Activated CD4-positive, CD25-positive, alpha-beta regulatory T cell treated with anti-CD3 and anti-CD28 coated beads, Interleukin-2, amount 50 U/mL, for 24 hours (primary cell): ENCODE measurements around the gene VEZT.

Source experiments
- ATAC-seq, 2 donors: fragments of 150-1000 bp; cut with Tn5 transposase; one replicate each; pipeline ENCODE4 v1.10.0; 2021; ENCODE audit warnings: mild to moderate bottlenecking in 1 of 2, moderate library complexity in 1 of 2

Gene VEZT

DNA sequence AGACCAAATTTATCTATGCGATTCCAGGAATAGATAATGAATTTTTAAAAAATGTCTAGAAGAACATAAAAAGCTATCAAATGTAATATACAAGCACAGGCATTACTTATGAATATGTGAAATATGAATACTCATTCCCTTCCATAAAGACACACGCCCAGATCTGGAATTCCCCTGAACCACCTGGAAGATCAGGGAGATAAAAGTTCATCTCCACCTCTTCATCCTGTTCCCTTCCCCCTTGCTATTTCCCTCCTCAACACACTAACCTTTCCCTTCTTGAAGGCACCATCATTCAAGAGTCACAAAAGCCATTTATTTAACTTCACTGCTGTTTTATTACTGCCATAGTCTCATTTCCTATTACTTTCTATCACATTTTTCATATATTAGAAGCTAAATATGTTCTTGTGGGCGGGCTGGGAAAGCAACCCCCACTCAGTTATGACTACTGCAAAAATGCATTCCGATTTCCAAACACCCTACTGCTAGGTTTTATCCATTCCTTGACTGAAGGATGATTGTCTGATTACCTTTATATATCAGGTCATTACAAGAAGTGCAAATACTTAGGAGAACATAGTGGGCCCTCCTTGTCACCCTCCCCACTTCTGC lies 16.4 kb upstream of the VEZT start:
- ATAC-seq = no peak

DNA sequence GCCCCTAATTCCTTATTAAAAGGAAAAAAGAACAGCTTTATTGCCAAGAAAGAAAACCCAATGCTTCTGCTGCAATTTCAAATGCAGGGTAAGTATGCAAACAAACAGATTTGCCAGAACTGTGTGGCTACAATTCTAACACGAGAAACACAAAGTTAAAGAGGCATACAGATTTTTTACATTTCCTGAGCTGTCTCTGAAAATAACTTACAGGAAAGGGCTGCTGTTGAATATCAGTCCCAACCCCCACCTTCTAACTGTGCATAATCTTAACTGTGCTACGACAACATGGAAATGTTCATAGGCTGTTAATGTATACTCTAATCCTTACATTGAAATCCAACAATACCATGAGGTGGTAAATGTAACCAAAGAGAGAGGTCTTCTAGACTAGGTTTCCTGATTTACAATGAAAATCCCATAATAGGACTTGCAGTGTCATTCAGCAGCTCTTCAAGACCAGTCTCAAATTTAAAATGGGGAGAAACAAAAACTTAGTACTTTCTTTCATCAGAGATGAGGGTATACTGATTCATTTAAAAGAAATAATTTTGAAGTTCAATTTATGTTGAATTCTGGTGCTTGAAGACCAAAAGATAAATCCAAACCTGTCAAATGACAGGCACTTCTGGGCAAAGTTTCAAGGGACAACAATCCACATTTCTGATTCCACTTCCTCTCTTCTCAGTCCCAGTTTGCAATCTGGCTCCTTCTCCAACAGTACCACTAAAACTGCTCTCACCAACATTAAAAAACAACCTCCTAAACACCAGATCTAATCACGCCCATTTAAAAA lies 14.7 kb upstream of the VEZT start:
- no peak for ATAC-seq

DNA sequence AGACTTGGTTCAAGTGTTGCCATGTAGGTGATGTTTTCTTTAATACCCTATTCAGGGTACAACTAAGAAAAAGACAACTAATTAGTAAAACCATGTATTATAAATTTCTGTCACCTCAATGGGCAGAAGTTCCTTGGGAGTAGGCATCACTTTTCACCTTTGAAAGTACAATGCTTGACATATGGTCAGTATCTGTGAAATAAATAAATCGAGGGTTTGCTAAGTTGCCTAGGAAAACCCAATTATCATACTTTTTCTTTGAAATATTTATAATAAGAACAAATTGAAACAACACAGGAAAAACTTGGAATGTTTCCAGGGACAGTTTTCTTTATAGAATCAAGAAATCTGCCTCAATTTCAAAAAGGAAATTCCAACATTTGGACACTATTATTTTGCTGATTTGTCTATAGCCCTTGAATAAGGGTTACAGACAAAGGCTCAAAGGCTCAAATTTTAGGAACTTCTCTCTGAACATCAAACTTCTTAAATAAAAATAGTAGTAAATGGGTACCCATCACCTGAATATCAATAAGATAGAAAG lies 14.0 kb upstream of the VEZT start:
- ATAC-seq = no peak

DNA sequence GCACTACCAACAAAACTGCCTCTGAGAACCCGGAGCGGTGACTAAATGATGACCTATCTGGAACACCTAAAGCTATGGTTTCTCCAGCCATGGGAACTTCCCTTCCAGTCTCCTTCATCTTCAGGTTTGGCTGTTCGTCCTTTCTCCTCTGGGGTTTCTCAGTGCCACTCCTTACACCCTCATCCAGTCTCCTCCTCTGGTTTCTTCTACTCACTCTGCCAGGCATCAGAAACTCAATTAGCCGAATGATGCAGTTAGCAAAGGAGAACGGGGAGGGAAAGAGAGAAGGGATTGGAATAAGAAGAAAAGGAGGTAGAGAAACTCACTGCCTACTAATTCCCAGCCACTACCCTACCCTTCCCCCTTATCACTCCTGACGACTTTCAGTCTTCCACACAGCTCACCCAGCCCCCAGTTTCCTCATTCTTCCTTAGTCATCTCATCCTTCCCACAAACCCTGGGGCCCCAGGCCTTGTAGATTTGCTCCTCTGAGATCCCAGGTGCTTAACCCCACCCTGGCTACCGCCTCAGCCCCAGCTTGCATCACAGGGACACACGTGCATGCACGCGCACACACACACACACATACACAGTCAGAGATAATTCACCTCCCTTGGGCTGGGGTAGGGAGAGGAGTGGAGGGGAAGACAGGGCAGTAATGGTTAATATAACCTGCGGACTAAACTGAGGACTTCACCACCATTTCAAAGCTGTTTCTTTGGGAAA lies 13.3 kb upstream of the VEZT start:
- no peak for ATAC-seq

DNA sequence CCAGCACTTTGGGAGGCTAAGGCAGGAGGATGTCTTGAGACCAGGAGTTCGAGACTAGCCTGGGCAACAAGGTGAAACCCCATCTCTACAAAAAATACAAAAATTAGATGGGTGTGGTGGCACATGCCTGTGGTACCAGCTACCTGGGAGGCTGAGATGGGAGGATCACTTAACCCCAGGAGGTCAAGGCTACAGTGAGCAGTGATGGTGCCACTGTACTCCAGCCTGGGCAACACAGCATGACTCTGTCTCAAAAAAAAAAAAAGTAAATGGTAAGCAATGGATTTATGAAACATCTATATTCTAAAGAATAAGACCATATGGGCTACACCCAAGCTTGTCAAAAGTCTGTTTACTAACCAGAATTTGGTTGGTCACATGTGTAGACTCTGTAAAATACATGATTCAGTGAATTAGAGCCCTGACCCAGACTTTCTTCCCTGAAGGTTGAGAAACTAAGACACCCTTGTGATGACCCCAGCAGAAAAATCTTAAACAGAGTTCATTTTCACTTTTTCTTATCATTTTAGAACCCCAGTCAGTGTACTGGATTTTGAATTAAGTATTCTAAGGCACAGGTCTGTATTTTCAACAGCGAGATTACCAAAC lies 12.5 kb upstream of the VEZT start:
- no peak for ATAC-seq

DNA sequence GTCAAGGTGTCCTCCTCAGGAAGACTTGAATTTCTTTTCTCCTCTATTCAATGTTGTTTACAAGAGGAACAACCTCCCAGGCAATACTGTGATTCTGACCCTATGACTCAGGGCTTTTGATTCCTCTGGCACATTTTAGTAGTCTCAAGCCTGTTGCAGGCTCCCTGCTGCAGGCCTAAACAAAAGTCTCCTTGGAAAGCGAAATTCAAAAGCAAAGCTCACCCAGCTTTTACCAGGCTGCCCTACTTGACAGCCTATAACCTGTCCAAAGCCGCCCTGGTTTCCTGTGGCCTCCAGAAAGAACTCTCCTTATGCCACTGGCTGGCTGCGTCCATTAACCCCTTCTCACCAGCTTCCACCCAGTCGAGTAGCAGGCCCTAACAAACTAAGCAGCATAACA lies 11.9 kb upstream of the VEZT start:
- no peak for ATAC-seq

DNA sequence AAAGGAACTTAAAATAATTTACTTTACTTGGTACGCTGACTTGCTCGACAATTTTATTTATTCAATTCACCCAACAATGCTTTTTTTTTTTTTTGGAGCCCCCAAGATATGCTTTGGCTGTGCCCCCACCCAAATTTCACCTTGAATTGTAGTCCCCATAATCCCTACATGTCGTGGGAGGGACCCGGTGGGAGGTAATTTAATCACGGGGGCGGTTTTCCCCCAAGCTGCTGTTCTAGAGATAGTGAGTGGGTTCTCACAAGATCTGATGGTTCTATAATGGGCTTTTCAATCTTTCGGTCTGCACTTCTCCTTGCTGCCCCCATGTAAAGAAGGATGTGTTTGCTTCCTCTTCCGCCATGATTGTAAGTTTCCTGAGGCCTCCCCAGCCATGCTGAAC lies 10.7 kb upstream of the VEZT start:
- no peak for ATAC-seq

DNA sequence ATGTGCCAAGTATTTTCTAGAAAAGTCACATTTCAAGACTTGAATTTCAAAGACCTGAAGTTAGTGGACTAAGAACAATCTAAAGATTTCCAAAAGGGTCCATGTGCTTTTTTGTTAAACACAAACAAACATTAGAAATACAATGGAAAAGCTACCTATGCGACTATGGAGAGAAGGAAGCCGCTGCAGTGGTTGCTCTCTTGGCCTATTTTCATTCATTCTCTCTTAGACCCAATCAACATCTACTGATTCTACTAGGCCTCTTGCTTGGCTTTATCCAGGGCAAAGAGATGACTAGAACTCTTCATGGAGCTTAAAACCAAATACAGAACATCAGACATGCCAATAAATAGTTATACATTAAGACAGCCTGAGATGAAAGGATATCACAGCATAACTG lies 10.2 kb upstream of the VEZT start:
- no peak for ATAC-seq

DNA sequence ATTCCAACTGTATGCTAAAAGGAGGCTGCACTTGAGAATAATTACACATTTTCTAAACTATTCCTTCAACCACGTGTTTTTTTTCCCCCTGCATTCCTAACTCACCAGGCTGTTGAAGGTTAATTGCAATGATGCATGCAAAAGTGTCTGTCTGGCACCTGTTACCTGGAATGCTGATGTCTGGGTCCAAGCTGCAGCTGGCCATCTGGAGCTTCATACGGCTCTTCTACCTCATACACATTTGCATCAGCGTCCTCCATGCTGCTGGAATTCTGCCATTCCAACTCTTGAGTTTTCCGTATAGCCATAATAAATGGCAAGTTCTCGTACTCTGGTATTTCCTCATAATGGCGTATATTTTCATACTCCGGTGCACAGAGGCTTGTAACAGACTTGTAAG lies 8.9 kb upstream of the VEZT start:
- ATAC-seq = no peak

DNA sequence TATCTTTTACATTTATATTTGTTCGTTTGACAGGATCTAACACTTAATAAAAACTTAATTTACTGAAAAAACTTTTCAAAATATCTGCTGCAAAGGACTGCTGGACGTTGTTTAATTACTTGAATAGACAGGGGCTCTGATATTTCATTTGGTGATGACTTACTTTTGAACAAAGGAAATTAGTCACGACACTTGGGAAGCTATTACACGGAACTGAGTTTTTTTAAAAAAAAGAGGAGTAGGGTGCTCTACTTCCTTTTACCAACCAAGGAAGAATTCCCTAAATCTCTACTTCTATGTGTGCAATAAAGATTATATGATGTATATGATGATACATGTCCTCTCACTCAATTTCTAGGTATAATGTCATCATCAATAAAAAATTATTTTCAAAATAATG lies 5.0 kb upstream of the VEZT start:
- no peak for ATAC-seq

DNA sequence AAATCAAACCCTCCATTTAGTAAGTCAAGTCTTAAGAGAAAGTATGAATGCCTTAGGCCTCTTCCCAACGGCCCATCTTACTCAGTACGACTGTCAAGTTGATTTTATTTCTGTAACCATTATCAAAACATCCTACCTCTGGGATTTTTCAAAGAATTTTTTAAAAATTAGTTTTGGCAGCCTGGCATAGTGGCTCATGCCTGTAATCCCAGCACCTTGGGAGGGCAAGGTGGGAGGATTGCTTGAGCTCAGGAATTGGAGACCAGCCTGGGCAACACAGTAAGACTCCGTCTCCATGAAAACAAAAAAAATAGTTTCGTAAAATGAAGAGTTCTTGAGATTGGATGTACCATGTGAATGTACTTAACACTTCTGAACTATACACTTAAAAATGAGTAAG lies 4.5 kb upstream of the VEZT start:
- ATAC-seq = no peak

DNA sequence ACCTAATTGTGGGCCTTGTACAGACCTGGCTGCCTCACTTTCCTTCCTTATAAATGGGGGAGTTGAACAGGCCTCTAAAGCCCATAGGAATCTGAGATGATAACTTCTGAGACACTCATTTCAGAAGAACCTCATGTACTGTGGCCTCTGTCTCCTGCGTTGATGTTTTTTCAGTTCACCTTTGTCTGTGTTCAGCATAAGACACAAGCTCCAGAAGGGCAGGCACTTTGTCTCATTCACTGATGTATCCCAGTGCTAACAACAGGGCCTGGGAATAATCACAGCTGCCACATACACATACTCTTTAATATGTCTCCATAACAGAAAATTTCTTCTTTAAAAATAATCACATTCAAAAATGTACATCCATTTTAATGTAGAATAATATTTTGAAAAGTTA lies 3.7 kb upstream of the VEZT start:
- ATAC-seq = no peak

DNA sequence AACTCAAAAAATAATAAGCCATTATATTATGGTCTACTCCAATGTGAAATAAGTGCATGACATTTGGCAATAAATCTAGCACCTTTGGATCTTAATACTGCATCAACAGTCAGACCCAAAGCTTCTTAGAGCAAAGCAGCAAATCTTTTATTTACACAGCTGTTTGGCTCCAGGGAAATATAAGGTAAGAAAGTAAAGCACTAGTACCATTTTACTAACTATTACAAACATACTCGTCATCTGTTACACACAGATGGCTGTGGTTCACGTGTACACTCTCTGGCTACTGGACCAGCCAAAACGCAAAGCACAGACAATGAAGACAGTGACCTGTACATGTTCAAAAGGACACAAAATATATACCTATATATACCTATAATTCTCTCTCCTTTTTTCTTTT lies 3.1 kb upstream of the VEZT start:
- no peak for ATAC-seq

DNA sequence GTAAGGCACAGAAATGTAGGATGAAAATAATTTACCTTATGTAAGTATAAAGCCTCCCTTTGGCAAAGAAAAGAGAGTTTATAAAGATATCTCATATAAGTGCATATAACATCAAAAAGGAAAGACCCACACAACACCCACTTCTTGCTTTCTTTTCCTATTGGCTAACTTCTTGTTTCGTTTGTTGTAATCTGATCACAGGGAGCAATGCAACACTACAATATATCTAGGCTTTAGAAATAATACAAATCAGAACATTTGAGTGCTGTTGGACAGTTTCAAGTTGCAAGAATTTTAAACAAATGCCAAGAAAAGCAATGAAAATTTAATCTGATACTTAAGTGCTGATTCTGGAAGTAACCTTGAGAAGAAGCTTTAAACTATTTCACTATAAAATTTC lies 1.7 kb upstream of the VEZT start:
- ATAC-seq = no peak

DNA sequence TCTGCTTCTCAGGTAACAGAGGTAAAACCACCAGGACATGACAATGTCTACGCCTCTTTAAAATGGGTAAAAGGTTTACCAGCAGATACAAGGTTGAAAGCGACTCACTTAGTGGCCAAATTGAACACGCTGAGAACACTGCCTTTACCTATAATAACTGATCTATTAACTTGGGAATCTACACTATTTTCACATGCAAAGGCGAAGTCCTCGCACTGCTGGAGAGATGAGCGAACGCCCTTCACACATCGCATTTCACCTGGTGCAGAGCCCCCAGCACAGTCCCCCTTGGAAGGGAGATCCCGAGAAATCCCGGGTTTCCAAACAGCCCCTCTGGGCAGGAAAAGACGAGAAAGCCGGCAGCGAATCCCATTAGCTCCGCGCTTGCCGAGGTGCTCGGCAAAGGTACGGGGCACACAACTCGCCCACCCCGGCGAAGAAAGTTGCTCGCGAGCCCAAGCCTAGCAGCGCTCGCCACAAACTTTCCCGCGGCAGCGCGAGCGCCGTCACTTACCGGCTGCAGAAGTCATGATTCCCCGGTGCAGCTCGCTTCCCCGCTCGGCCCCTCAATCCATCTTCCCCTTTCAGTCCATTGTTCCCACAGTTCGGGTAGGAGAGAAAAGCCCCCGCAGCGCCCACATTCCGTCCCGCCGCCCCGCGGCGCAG lies 763 bp upstream of the VEZT start:
- ATAC-seq = peak; percentile 7 to 14

DNA sequence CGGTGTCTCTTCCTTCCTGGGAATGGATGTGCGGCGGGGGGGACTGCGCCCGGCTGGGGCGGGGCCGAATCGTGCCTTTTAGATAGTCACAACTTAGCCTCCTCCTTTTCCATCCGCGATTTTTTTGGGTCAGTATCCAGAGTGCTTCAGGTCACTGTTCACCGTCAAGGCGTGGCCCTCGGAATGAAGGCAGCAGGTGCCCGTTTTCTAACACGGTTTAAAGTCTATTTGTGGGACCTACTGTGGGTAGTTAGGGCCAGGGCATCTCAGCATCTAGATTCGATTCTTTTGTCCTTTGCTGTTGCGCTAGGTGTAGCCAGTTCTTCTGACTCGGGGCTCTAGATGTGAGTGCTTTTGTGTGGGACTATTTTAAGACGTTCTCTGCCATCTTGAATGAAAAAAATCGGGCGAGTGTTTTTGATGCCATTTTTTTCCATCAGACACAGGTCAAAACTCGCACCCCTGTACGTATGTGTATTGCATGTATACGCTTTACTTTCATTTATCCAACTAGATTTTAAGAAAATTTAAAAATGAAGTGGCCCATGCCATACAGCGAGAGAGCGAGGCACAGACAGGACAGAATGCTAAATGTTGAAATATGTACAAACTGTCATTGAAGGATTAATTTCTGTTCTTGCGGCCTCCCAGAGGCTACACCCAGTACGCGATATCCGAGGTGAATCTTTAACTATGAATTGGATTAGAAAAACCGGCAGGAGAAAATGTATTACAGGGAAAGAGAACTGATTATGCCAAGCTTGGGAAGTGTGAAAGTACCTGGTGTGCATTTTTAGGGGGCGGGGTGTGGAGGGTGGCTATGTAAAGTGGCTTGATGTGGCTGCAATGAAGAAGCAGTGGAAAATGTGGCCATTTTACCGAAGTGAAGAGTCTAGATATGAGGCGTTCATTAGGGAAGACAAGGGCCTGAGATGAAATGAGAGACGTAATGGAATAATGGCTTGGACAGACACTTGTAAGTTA lies 835 bp downstream of the VEZT start:
- ATAC-seq = peak; percentile 1 to 2

DNA sequence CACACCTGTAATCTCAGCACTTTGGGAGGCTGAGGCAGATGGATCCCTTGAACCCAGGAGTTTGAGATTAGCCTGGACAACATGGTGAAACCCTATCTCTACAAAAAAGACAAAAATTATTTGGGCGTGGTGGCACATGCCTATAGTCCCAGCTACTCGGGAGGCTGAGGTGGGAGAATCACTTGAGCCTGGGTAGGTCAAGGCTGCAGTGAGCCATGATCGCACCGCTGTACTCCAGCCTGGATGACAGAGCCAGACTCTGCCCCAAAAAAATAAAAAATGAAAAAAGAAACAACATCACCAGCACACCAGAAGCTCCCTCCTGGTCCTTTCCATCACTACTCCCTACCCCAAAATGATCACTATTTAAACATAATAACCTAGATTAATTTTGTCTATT lies 2.6 kb downstream of the VEZT start:
- ATAC-seq = no peak

DNA sequence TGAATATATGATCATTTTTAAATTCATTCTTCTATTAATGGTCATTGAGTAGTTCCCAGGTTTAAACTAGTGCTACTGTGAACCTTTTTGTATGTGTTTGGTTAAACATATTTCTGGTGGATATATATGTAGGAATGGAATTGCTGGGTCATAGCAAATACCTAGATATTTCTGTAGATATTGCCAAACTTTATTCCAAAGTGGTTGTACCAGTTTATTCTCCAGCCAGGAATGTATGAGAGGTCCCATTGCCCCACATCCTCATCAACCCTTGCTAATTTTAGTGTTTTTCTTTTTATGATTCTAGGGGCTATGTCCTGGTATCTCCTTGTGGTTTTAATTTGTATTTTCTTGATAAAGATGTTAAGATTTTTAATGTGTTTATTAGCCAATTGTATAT lies 3.1 kb downstream of the VEZT start:
- ATAC-seq = no peak

DNA sequence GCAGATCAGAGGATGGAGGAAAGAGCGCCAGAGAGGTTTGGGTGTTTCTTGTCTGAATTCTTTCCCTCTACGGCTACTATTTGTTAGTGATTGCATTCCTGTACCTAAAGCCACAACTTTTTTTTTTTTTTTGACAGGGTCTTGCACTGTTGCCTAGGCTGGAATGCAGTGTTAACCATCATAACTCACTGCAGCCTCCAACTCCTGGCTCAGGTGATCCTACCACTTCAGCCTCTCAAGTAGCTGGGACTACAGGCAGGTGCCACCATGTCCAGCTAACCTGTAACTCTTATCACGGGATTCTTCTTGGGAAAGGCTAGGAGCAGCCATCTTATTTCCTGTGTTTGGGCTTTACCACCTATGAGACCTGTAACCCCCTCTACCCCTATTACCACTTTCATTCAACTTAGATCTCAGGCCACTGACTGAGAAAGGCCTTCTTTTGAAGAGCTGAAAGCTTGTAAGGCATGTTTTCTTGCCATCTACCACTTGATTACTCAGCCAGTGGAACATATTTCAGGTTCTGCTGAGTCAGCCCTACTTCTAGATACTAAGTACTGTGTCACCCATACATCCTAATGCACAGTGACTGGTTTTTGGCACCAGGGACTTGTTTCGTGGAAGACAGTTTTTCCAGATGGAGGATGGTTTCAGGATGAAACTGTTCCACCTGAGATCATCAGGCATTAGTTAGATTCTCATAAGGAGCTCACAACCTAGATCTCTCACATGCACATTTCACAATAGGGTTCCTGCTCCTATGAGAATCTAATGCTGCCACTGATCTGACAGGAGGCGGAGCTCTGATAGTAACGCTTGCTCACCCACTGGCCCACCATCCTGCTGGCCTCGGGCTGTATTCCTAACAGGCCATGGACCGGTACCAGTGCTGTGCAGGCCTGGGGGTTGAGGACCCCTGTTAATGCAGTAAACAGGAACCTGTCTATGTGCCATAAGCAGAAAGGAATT lies 6.9 kb downstream of the VEZT start:
- peak; percentile 91 to 93 for ATAC-seq

DNA sequence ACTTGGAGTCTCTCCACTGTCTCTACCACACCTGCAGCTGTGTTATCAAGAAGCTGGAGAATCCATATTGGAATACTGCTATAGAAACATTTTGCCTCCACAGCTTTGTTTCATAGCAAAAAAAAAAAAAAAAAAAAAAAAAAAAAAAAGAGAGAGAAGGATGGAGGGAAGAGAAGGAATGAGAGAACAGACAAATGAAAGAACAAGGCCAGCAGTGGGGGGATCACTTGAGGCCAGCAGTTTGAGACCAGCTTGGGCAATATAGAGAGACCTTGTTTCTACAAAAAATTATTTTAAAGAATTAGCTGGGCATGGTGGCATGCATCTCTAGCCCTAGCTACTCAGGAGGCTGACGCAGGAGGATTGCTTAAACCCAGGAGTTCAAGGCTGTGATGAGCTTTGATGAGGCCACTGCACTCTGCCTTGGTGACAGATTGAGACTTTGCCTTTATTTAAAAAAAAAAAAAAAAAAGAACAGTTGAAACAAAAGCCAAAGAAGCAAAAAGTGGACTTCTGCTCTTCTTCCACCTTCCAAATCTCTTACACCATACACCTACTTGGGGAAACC lies 8.1 kb downstream of the VEZT start:
- no peak for ATAC-seq
